ENCODE measurements around the gene EIF1AD. TPM values are rescaled to one million over a fixed set of nuclear protein-coding genes. Genes with fewer than 3 reads are reported as not detected.

EIF1AD gene, protein sequence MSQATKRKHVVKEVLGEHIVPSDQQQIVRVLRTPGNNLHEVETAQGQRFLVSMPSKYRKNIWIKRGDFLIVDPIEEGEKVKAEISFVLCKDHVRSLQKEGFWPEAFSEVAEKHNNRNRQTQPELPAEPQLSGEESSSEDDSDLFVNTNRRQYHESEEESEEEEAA
- 25.1 and 27.2 TPM in 2 replicates for total RNA-seq

DNA sequence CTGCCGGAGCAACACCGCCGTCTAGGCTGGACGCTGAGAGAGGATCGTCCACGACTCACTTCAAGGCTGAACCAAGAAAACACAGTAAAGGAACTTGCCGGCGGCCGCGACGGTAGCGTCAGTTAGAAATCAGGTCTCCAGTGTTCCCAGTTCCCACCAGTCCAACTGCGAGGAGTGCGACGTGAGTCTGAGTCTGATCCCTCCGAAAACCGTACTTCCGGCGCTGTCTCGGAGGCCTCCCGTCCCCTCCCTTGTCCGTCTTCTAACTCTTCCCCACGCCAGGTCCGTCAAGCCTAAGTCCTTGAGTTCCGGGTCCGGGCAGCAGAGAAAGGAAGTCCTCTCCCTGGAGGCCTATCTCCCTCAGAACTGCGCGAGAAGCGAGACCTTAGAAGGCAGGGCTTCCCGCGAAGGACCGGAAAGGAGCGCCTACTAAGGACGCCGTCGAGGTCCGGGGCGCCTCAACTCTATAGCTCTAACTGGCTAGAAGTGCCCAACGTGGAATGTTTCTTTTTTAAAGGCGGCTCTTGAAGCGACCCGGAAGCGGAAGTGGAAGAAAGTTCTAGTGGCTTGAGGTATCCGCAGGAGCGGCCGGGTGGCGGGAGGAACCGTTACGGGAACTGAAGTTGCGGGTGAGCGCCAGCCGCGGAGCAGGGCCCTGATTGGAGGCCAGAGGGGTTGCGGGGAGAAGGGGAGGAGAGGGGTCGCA, at the start of gene EIF1AD, which contains the start of gene BANF1:
EIF1AD (minus strand) TSS at position 216 of the 706 bp plus-strand sequence. CDS start 1,768 bp downstream, outside the sequence.
BANF1 (plus strand) TSS at position 562 of the 706 bp plus-strand sequence. CDS start 748 bp downstream, outside the sequence.

DNA sequence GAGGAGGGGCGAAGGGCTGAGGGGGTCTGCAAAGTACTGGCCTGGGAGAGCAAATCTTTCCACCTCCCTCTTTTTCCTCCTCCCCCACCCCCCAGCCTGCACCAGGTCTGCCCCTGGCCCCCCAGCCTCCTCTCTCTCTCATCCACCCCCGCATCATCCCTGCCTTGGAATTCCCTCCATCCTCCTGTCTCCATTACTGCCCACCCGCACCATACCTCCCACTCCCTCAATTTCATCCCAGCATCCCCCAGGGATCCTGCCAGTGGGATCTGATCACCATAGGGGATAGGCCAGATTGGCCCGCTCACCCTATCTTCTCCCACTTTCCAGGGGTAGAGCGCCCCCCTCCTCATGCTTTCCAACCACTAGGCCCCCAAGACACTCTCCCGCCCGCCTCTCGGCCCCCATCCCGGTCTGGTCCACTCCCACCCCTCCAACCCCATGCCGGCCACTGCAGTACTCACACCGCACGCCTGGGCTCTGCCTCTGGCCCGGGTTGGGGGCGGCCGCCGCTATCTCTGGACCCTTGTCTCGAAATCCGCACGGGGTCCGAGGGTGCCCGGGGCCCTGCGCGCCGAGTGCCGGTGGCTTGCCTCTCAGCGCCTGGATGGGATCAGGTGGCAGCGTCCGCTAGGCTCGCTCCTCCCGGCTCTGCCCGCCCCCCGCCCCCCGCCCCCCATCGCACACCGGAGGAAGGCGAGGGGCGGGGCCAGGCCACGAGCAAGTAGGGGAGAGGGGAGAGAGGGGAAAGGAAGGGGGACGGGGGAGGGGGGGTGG, 46.8 kb upstream of the EIF1AD start, which contains the start of gene GAL3ST3:
GAL3ST3 (minus strand) TSS at position 615 of the 777 bp plus-strand sequence. CDS start 3,746 bp downstream, outside the sequence.

DNA sequence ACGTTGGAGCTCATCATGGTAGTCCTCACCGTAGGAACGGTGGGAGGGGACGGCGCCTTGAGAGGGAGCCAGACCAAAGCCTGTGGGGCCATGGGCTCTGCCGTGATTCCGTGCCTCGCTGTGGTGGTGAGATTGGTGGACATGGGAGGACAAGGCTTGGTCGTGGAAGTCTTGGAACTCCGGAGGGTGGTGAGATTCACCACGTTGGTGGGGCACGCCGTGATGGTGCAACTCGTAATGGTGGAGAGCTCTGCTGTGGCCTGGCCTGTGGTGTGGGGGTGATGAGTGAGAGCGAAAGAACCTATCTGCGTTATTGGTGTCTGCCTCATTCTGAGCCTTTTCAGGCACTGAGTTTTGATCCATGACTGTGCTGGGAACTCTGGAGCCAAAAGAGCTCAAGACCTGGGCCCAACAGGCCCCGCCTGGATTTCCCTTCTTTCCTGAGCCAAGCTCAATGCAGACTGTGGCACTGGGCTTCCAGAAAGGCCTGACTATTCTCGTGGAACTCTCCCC, 24.1 kb upstream of the EIF1AD start, which contains the start of gene CATSPER1:
CATSPER1 (minus strand) TSS at position 463 of the 513 bp plus-strand sequence; CDS start at position 363, 100 bp downstream.

DNA sequence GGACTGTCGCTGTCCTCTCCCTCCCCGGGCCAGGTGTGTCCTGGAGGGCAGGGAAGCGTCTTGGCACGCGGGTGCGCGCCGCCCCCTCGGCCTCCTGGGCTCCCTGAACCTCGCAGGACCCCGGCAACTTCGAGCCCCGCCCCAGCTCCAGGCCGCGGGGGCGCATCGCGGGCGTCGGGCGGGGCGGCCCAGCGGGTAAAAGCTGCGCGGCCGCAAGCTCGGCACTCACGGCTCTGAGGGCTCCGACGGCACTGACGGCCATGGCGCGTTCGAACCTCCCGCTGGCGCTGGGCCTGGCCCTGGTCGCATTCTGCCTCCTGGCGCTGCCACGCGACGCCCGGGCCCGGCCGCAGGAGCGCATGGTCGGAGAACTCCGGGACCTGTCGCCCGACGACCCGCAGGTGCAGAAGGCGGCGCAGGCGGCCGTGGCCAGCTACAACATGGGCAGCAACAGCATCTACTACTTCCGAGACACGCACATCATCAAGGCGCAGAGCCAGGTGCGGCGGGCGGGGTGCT, 9.9 kb upstream of the EIF1AD start, which contains the start of gene CST6:
CST6 (plus strand) TSS at position 224 of the 519 bp plus-strand sequence; CDS start at position 261, 37 bp downstream.

DNA sequence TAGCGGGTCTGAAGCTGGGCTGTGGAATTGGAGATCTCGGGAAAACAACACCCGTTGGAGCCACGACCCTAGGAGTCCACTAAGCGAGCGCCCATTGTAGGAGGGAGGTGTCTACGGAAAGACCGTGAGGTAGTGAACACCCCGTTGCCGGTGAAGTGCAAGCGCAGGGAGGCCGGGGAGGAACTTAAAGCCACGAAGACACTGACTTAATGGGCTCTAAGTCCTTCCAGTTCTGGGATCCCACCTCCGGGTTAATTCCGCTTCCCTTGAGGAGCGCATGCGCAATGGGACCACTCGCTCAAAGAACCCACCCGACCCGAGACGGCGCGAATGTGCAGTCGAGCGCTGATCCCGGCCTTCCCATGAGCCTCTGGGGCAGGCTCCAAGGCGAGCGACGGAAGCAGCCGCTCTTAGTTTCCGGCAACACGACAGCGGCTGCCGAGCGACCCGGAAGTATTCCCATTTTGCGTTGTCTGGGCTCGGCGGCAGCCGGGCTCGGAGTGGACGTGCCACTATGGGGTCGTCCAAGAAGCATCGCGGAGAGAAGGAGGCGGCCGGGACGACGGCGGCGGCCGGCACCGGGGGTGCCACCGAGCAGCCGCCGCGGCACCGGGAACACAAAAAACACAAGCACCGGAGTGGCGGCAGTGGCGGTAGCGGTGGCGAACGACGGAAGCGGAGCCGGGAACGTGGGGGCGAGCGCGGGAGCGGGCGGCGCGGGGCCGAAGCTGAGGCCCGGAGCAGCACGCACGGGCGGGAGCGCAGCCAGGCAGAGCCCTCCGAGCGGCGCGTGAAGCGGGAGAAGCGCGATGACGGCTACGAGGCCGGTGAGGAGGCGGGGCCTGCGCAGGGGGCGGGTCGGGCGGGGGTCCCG, 40.5 kb downstream of the EIF1AD start, which contains the start of gene SART1:
SART1 (plus strand) TSS at position 468 of the 874 bp plus-strand sequence; CDS start at position 515, 47 bp downstream.

Other genes with a start within 250 kb of the EIF1AD start
- gene AP5B1, start 221.2 kb downstream of the EIF1AD start, total RNA-seq, result 8.0 and 8.5 TPM in 2 replicates
- gene OVOL1, start 215.1 kb downstream of the EIF1AD start, total RNA-seq, result not detected in 2 replicates
- gene SNX32, start 168.2 kb downstream of the EIF1AD start, total RNA-seq, result 0.22 and 0.52 TPM in 2 replicates
- 806 and 989 TPM in 2 replicates for gene CFL1, start 144.0 kb downstream of the EIF1AD start, total RNA-seq
- gene MUS81, start 141.7 kb downstream of the EIF1AD start, total RNA-seq, result 31.1 and 35.2 TPM in 2 replicates
- 26.3 and 28.1 TPM in 2 replicates for gene EFEMP2, start 129.4 kb downstream of the EIF1AD start, total RNA-seq
- 0.17 and 0.33 TPM in 2 replicates for gene CTSW, start 122.3 kb downstream of the EIF1AD start, total RNA-seq
- gene FIBP, start 113.7 kb downstream of the EIF1AD start, total RNA-seq, result 135 and 155 TPM in 2 replicates
- gene CCDC85B, start 111.5 kb downstream of the EIF1AD start, total RNA-seq, result 34.1 and 38.2 TPM in 2 replicates
- gene FOSL1, start 101.8 kb downstream of the EIF1AD start, total RNA-seq, result 0.76 and 1.5 TPM in 2 replicates
- gene C11orf68, start 83.1 kb downstream of the EIF1AD start, total RNA-seq, result 15.7 and 16.7 TPM in 2 replicates
- 94.6 and 110 TPM in 2 replicates for gene DRAP1, start 82.7 kb downstream of the EIF1AD start, total RNA-seq
- gene TSGA10IP, start 56.7 kb downstream of the EIF1AD start, total RNA-seq, result not detected in 2 replicates
- gene SART1, start 40.4 kb downstream of the EIF1AD start, total RNA-seq, result 33.8 and 34.3 TPM in 2 replicates
- gene BANF1, start 346 bp upstream of the EIF1AD start, total RNA-seq, result 17.5 and 20.4 TPM in 2 replicates
- 0.11 and 0.34 TPM in 2 replicates for gene CST6, start 9.9 kb upstream of the EIF1AD start, total RNA-seq
- gene CATSPER1, start 24.3 kb upstream of the EIF1AD start, total RNA-seq, result 0.26 TPM in 1 of 2 replicates, not detected in the other
- 0.09 and 0.11 TPM in 2 replicates for gene GAL3ST3, start 47.0 kb upstream of the EIF1AD start, total RNA-seq
- gene SF3B2, start 50.2 kb upstream of the EIF1AD start, total RNA-seq, result 69.2 and 74.9 TPM in 2 replicates
- 19.5 and 30.9 TPM in 2 replicates for gene PACS1, start 68.1 kb upstream of the EIF1AD start, total RNA-seq